Limb (tissue), 2 donors: ENCODE results near the gene SCAI.
"Not testable (repeated sequence)": the region's sequence is repeated elsewhere in the genome, so short reads cannot be mapped to it uniquely, and the experiment has no call there.

Experiments used
- DNase-seq, 2 donors: peaks; one replicate each; pipeline ENCODE4 v3.0.0-alpha.2; 2016; ENCODE audit errors: extremely low spot score in 2 of 2

SCAI gene

DNA sequence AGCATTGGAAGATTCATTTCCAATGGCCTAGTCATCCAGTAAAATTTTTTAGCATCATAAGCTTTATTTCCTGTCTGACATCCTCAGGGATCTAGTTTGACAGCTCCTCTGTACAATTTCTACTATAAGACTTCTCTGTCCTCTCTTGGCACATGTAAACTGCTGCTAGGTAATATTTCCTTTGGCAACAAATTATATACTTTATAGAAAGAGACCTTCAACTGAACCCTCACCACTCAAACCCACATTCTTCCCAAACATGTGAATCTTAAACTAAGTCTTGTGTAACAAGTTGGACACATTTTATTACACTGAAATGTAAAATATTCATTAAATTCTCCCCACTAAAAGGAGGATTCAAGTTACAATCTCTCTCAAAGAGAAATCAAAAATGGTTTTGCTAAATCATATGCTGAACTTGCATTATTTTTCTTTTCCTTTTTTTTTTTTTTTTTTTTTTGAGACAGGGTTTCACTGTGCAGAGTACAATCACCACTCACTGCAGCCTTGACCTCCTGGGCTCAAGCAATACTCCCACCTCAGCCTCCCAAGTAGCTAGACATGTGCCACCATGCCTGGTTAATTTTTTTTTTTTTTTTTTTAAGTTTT, 36.9 kb downstream of the SCAI start:
- peak in 1 of 2 donors; percentile 54 for DNase-seq

DNA sequence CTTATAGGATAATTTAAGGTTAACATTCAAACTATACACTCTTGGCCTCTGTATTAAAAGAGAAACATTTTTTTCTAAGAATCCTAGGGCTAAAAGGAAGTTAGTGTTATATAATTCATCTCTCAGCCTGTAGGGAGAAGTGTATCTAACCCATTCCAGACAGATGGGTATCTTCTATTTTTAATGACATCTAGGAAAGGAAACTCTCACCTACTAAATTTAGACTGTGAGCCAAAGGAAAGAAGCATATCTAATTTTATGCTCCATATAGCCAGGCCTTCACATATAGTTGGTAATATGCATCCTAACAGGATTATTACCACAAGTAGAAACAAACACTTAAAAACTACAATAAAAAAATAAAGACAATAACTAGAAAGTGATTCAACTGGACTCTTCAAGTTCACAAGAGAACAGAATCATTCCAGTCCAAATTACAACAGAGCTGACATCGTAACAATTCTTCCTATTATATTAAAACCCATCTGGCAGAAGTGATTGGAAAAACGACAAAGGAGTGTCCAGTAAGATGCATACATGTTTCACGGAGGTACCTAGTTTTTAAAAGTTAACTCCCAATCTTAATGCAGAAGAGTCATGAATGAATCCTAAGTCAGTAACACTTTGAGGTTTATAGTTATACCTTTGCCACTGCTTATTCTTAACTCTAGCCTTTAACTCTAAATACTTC, 39.4 kb downstream of the SCAI start:
- DNase-seq: no peak

DNA sequence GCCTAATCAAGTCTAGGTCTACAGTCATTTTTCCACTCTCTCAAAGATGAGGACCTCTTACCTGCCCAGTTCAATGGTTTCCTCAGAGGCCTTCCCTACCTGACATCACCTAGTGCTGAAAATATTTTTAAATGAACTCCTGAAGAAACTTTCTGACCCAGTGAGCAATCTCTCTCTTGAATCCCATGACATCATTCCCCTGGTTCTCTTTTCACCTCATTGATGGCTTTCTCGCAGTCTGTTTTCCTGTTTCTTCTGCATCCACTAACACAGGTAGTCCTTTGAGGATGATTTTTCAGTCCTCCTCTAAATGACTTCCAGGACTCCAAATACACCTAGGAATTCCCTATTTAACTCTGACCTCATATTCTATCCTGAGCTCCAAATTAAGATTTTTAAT, 40.3 kb downstream of the SCAI start:
- DNase-seq: no peak

GRCh38 chr9:125100822-125101221, 42.5 kb downstream of the SCAI start:
- no peak for DNase-seq

DNA sequence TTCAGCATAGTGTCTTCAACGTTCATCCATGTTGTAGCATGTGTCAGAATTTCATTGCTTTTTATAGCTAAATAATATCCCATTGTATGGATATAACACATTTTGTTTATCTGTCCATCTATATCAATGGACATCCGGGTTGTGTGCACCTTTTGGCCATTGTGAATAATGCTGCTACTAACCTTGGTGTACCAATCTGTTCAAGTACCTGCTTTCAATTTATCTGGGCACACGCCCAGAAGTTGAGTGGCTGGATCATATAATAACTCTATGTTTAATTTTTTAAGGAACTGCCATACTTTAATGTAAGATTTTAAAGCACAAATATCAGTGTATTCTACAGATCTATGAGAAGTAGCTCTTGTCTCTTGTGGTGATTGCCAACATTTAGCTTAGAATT, 43.5 kb downstream of the SCAI start:
- DNase-seq: no peak

- no peak for DNase-seq
Observed at GRCh38 chr9:125095821-125096443, 47.4 kb downstream of the SCAI start.

GRCh38 chr9:125091121-125091520, 52.2 kb downstream of the SCAI start:
- no peak for DNase-seq

- DNase-seq: no peak
Observed at GRCh38 chr9:125089331-125089730, 54.0 kb downstream of the SCAI start.

GRCh38 chr9:125088752-125089151, 54.6 kb downstream of the SCAI start:
- no peak for DNase-seq

DNA sequence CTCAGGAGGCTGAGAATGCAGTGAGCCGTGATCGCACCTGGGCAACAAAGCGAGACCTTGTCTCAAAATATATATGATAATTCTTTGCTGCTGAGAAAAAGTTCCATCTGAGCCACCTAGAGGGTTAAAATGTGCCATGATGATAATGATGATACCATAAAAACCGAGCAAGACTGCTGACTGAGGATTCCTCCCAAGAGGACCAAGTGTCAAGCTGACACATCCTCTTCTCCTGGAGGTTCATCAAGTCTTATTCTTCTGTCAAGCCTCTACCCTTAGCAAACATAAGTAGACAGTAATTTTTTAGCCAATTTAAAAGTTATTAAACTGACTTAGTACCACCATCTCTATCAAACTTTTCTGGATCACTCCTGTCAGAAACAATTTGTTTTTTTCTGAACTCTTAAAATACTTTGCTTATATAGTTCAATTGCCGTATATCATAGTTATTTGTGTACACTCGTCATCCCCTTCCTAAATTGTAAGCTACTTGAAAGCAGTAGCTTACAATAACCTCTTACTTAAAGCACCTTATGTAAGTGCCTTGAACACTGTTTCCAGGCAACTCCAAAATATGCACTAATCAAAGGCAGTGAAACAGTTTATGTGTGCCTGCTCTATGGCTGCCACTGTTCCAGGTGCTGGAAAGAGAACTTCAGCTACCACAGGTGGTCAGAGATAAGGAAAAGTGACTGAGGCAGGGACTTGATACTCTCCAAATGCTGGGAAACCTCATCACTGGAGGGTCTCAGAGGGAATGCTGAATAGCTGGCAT, 57.4 kb downstream of the SCAI start:
- DNase-seq: no peak

GRCh38 chr9:125082197-125082596, 61.1 kb downstream of the SCAI start:
- not testable (repeated sequence) for DNase-seq

DNA sequence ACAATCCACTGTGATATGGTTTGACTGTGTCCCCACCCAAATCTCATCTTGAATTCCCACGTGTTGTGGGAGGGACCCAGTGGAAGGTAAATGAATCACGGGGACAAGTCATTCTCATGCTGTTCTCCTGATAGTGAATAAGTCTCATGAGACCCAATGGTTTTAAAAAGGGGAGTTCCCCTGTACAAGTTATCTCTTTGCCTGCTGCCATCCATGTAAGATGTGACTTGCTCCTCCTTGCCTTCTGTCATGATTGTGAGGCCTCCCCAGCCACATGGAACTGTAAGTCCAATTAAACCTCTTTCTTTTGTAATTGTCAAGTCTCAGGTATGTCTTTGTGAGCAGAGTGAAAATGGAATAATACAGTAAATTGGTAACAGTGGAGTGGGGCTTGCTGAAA, 62.5 kb downstream of the SCAI start:
- not testable (repeated sequence) for DNase-seq

DNA sequence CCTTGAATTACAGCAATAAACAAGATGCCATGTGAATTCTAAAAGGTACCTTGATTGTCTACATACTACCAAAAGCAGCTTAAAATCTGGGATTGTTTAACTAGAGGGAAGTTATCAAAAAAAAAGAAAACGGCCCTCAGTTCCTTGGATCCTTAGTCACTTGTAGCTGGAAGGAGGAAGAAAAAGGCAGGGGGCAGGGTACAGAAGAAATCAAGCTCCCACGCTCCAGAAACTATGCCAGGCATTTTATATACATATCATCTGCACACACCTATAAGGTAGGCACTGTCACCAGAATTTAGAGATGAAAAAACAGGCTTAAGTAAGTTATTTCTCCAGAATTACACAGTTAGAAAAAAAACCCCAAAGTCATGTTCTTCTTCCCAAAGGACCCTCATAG, 63.4 kb downstream of the SCAI start:
- DNase-seq: no peak

DNA sequence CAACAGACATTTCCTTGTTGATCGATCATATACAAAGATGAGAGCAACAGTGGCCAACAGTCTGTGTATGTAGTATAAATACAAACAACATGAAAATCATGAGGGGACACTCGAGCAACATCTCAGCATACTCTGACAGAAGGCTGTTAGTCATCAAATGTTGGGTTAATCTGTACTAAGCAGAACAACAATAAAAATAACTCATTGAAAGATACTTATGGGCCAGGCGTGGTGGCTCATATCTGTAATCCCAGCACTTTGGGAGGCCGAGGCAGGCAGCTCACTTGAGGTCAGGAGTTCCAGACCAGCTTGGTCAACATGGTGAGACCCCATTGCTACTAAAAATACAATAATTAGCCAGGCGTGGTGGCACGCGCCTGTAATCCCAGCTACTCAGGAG, 67.3 kb downstream of the SCAI start:
- DNase-seq: no peak

DNA sequence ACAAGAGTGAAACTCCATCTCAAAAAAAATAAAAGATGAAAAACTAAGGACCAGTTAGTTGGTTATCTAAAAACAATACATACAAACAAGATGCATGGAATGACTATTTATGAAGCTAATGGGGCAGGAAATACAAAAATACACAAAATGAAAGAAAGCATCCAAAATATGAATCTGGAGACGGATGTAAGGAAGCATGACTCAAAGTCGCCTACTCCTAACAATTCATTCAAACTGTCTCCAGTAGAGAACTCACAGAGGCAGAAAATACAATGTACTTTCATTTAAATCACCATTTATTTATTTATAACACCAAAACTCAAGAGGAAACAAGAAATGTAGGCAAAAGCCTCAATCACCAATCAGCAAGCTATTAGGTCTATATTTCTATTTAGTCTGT, 68.4 kb downstream of the SCAI start:
- DNase-seq: no peak

DNA sequence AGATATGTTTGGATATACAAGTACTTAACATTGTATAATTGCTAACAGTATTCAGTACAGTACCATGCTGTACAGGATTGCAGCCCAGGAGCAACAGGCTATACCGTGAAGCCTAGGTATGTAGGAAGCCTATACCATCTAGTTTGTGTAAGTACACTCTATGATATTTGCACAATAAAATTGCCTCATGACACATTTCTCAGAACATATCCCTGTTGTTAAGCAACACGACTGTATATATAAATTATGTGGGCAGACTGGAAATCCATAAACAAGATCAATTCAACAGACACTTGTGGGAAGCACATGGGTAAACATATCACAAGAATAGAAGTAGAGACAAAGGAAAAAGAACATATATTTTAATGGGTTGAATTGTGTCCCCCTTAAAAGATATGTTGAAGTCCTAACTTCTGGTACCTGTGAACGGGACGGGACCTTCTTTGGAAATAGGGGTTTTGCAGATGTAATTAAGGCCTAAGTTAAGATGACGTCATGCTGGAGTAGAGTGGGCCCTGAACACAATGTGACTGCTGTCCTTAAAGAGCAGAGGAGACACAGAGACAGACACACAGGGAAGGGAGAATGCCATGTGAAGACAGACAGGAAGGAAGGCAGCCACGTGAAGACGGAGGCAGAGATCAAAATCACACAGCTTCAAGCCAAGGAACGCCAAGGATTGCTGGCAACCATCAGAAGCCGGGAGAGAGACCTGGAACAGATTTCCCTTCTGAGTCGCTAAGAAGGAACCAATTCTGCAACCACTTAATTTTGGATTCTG, 76.3 kb downstream of the SCAI start:
- peak in 1 of 2 donors; percentile 14 for DNase-seq

- no peak for DNase-seq
Observed at GRCh38 chr9:125061391-125061790, 81.9 kb downstream of the SCAI start.

DNA sequence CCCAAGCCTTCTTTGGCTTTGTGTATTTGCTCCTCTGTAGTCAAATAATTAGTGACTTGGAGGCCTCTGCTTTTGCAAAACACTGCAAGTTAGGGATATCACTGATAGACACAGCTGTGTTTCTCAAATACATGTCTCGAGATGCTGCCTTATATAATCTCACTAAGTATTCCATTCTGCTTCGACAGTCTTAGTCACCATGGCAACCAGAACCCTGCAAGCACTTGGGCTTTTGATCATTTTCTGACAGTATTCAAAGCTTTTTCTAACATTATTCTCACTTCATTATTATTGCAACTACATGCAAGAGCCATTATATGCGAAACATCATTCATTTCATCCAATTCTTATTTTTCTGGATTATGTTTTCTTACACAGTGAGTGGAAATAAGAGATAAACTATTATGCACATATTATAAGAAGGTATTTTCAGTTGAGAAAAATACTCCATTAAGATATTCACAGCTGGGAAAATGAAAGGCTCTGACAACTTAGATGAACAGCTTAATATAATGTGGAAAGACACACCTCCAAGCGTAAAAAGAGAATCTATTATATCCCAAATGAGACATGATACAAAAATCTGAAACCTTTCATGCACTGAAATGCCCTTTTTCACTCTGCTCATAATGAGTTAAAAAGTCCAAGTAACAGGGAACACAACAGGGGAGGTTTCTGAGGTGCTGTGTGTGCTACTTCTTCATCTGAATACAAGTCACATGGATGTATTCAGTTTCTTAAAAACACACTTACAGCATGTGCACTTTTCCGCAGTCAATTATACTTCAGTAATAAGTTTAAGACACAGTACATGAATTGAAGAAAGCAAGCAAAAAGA, 93.9 kb downstream of the SCAI start:
- DNase-seq: no peak

DNA sequence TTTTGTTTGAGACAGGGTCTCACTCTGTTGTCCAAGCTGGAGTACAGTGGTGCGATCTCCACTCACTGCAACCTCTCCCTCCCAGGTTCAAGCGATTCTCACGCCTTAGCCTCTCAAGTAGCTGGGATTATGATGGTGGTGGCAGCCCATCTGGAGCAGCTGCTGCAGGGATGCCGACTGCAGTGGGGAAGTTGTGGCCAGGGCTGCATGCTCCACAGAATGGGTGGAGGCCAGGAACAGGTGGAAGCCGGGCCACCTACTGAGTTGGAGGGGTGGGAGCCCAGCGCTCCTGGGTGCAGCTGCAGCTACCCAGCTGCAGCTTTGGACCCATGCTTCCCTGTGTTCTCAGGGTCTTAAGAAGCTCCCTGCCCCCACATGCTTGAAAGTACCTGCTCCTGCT, 99.7 kb downstream of the SCAI start:
- DNase-seq: no peak

GRCh38 chr9:125043148-125043547, 100.2 kb downstream of the SCAI start:
- no peak for DNase-seq

DNA sequence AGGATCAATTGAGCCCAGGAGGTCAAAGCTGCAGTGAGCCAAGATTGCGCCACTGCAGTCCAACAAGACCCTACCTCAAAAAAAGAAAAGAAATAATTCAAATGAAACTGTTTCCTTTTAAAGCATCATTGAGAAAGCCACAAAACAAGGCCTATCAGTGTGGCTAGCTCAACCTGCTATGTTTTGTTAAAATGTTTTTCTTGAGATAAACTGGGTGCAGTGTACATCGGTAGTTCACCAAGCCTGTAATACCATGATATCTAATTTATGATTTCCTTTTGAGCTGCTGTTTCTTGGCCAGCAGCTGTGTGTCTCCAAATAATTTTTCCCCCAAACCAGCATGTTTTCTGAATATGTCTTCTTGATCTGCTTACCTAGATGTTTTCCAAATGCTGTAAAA, 105.2 kb downstream of the SCAI start:
- no peak for DNase-seq
